H1 (cell line): Measurements from ENCODE around the gene COPZ2. TPM values are rescaled to one million over a fixed set of nuclear protein-coding genes. Genes with fewer than 3 reads are reported as not detected.

Experiments
- CTCF ChIA-PET: fragments of 300-600 bp; sonication (Branson Sonifier 250); formaldehyde crosslinking; loops from one replicate; lab custom pipeline; 2021; ENCODE audit not compliant: partially characterized antibody; lab: Charles Lee
- POLR2A ChIA-PET: fragments of 300-600 bp; sonication (Branson Sonifier 250); formaldehyde crosslinking; loops from one replicate; lab custom pipeline; 2021; ENCODE audit warnings: inconsistent platforms; ENCODE audit not compliant: partially characterized antibody; lab: Charles Lee
- DNase-seq, 2 experiments: peaks; one replicate each; pipeline versions ENCODE4 v3.0.0 to v3.0.0-alpha.2; 2010 to 2022; ENCODE audit warnings: low spot score in 2 of 2, low read depth in 1 of 2, mixed read lengths in 1 of 2
- FAIRE-seq: peaks from 2 replicates; lab custom pipeline; 2011; peaks lifted over from hg19 to GRCh38; lab: Jason Lieb, UNC
- H2AFZ ChIP-seq: 2 replicates; pipeline ENCODE4 v1.8.1; 2012; ENCODE audit warnings: low read length, inconsistent platforms
- H2AK5ac ChIP-seq: 2 replicates; pipeline ENCODE4 v1.6.1; 2013; ENCODE audit warnings: low read depth, low read length
- H2BK120ac ChIP-seq: replicated peaks from 2 replicates; pipeline ENCODE3; 2013; ENCODE audit warnings: low read depth, low read length, inconsistent platforms
- H2BK12ac ChIP-seq: 2 replicates; pipeline ENCODE4 v1.6.1; 2013; ENCODE audit warnings: low read depth, low read length
- H2BK15ac ChIP-seq: 2 replicates; pipeline ENCODE4 v1.6.1; 2013; ENCODE audit warnings: low read length
- H2BK20ac ChIP-seq: 2 replicates; pipeline ENCODE4 v1.6.1; 2013; ENCODE audit warnings: low read length
- H2BK5ac ChIP-seq: 2 replicates; pipeline ENCODE4 v1.6.1; 2013; ENCODE audit warnings: low read depth, low read length
- H3K14ac ChIP-seq: 2 replicates; pipeline ENCODE4 v1.6.1; 2013; ENCODE audit warnings: inconsistent platforms; ENCODE audit not compliant: insufficient read length
- H3K18ac ChIP-seq: 2 replicates; pipeline ENCODE4 v1.6.1; 2013; ENCODE audit warnings: low read length; ENCODE audit errors: extremely low read depth
- H3K23ac ChIP-seq: 2 replicates; pipeline ENCODE4 v1.6.1; 2013; ENCODE audit warnings: inconsistent platforms; ENCODE audit not compliant: insufficient read length
- H3K23me2 ChIP-seq: 2 replicates; pipeline ENCODE4 v1.6.1; 2013; ENCODE audit warnings: low read depth, low read length
- H3K27ac ChIP-seq: 2 replicates; pipeline ENCODE4 v1.6.1; 2011; ENCODE audit warnings: low read depth, low read length, inconsistent platforms
- H3K27me3 ChIP-seq, 4 experiments: replicated peaks in 1 of 4; 1 replicate in 1 of 4; 2 replicates in 3 of 4; pipeline versions ENCODE4 v1.6.1 to v1.8.1; 2011 to 2013; ENCODE audit warnings: low read length in 3 of 4, mild to moderate bottlenecking in 3 of 4, inconsistent platforms in 2 of 4, mixed read lengths in 2 of 4, moderate library complexity in 1 of 4; ENCODE audit not compliant: control insufficient read depth in 3 of 4, insufficient read depth in 3 of 4; ENCODE audit errors: extremely low read depth in 1 of 4
- H3K36me3 ChIP-seq, 4 experiments: 2 replicates each; pipeline versions ENCODE4 v1.6.1 to v1.8.1; 2011 to 2013; ENCODE audit warnings: mild to moderate bottlenecking in 4 of 4, low read length in 3 of 4, moderate library complexity in 2 of 4, control low read depth in 1 of 4, inconsistent platforms in 1 of 4; ENCODE audit not compliant: insufficient read depth in 4 of 4, control insufficient read depth in 2 of 4
- H3K4ac ChIP-seq: replicated peaks from 2 replicates; pipeline ENCODE3; 2013; ENCODE audit warnings: low read length, low read depth, mixed read lengths, inconsistent platforms; ENCODE audit not compliant: insufficient read length
- H3K4me1 ChIP-seq, 4 experiments: replicated peaks in 1 of 4; 1 replicate in 1 of 4; 2 replicates in 3 of 4; pipeline versions ENCODE4 v1.6.1 to v1.8.1; 2011 to 2013; ENCODE audit warnings: low read length in 3 of 4, inconsistent platforms in 2 of 4, mixed read lengths in 1 of 4; ENCODE audit not compliant: insufficient read depth in 4 of 4, control insufficient read depth in 3 of 4
- H3K4me2 ChIP-seq, 2 experiments: 2 replicates each; pipeline versions ENCODE4 v1.6.1 to v1.8.1; 2011 to 2013; ENCODE audit warnings: low read depth in 2 of 2, low read length in 2 of 2, control low read depth in 1 of 2, inconsistent platforms in 1 of 2, mild to moderate bottlenecking in 1 of 2; ENCODE audit not compliant: insufficient read depth in 1 of 2
- H3K4me3 ChIP-seq, 4 experiments: fragments of 200-600, 300-600 bp in 1 of 4; sonication (generic), shearing (Covaris generic), sonication (Bioruptor Twin) in 1 of 4; 2 replicates each; pipeline versions ENCODE4 v1.5.1 to v1.8.1; 2011 to 2016; ENCODE audit warnings: low read length in 4 of 4, low read depth in 3 of 4, control low read depth in 2 of 4, inconsistent platforms in 2 of 4, mild to moderate bottlenecking in 2 of 4, mixed read lengths in 1 of 4, moderate library complexity in 1 of 4; ENCODE audit not compliant: insufficient read depth in 2 of 4; ENCODE audit errors: extremely low read depth in 1 of 4
- H3K56ac ChIP-seq: replicated peaks from 2 replicates; pipeline ENCODE3; 2013; ENCODE audit warnings: low read depth, mild to moderate bottlenecking, mixed read lengths, low read length, inconsistent platforms; ENCODE audit not compliant: insufficient read length
- H3K79me1 ChIP-seq: 2 replicates; pipeline ENCODE4 v1.6.1; 2013; ENCODE audit warnings: low read depth, low read length, control low read depth
- H3K79me2 ChIP-seq, 2 experiments: 2 replicates each; pipeline versions ENCODE4 v1.6.1 to v1.8.1; 2012 to 2013; ENCODE audit warnings: low read length in 2 of 2, mild to moderate bottlenecking in 2 of 2, inconsistent platforms in 1 of 2; ENCODE audit not compliant: insufficient read depth in 2 of 2, control insufficient read depth in 1 of 2
- H3K9ac ChIP-seq, 4 experiments: replicated peaks in 1 of 4; 1 replicate in 1 of 4; 2 replicates in 3 of 4; pipeline versions ENCODE4 v1.6.1 to v1.8.1; 2011 to 2013; ENCODE audit warnings: low read depth in 3 of 4, low read length in 3 of 4, control low read depth in 2 of 4, mild to moderate bottlenecking in 2 of 4, moderate library complexity in 2 of 4, inconsistent platforms in 1 of 4; ENCODE audit errors: extremely low read depth in 1 of 4
- H3K9me3 ChIP-seq, 2 experiments: 2 replicates each; pipeline versions ENCODE4 v1.6.1 to v1.8.1; 2012 to 2013; ENCODE audit warnings: mild to moderate bottlenecking in 2 of 2, moderate library complexity in 2 of 2, control low read depth in 1 of 2, inconsistent platforms in 1 of 2, low read depth in 1 of 2, low read length in 1 of 2, mixed read lengths in 1 of 2; ENCODE audit not compliant: insufficient read depth in 2 of 2
- H4K20me1 ChIP-seq, 2 experiments: replicated peaks in 1 of 2; 2 replicates each; pipeline versions ENCODE3 to v1.8.1; 2011 to 2013; ENCODE audit warnings: inconsistent platforms in 2 of 2, low read length in 2 of 2, mild to moderate bottlenecking in 1 of 2; ENCODE audit not compliant: insufficient read depth in 2 of 2, control insufficient read depth in 1 of 2
- H4K5ac ChIP-seq: 2 replicates; pipeline ENCODE4 v1.6.1; 2013; ENCODE audit warnings: low read length, low read depth, mixed read lengths, inconsistent platforms; ENCODE audit not compliant: insufficient read length
- H4K8ac ChIP-seq: 2 replicates; pipeline ENCODE4 v1.8.0; 2013; ENCODE audit warnings: mild to moderate bottlenecking, moderate library complexity, low read length, inconsistent platforms; ENCODE audit not compliant: insufficient read depth; ENCODE audit errors: extremely low read depth
- H4K91ac ChIP-seq: replicated peaks from 2 replicates; pipeline ENCODE3; 2013; ENCODE audit warnings: low read length, mixed read lengths, inconsistent platforms; ENCODE audit not compliant: insufficient read length
- CHD2 ChIP-seq: IDR thresholded peaks from 2 replicates; pipeline ENCODE4 v1.6.1; 2012; ENCODE audit warnings: low read length, improper control_type of control experiment
- HDAC2 ChIP-seq, 2 experiments: fragments of 300-600 bp in 1 of 2; sonication (generic) in 1 of 2; IDR thresholded peaks; 2 replicates each; pipeline ENCODE4 v1.6.1; 2011 to 2012; ENCODE audit warnings: low read depth in 2 of 2, low read length in 2 of 2, mild to moderate bottlenecking in 2 of 2, moderate library complexity in 2 of 2, borderline replicate concordance in 1 of 2, inconsistent platforms in 1 of 2
- JUND ChIP-seq: IDR thresholded peaks from 2 replicates; pipeline ENCODE4 v1.6.1; 2011; ENCODE audit warnings: mild to moderate bottlenecking, improper control_type of control experiment, low read length
- KDM1A ChIP-seq: fragments of 200-600, 300-600 bp; sonication (generic); IDR thresholded peaks from 2 replicates; pipeline ENCODE4 v1.7.1; 2016; ENCODE audit warnings: mild to moderate bottlenecking, low read length, borderline replicate concordance
- SIX5 ChIP-seq: IDR thresholded peaks from 2 replicates; pipeline ENCODE4 v1.6.1; 2011; ENCODE audit warnings: mild to moderate bottlenecking, low read depth, low read length
- ZNF274 ChIP-seq: IDR thresholded peaks from 2 replicates; pipeline ENCODE4 v1.7.0; 2012; ENCODE audit warnings: low read length, borderline replicate concordance; ENCODE audit errors: extremely low read depth
- WGBS, 2 experiments: shearing (Covaris generic) in 1 of 2; methylation state at CpG; one replicate each; pipeline versions ENCODE4 v1.1.6 to v1.1.7; 2013 to 2015; ENCODE audit warnings: low lambda C conversion rate in 2 of 2, mixed read lengths in 2 of 2, inconsistent platforms in 1 of 2, low coverage in 1 of 2, missing lambda C conversion rate in 1 of 2; ENCODE audit not compliant: insufficient replicate concordance in 2 of 2, insufficient coverage in 1 of 2, insufficient read length in 1 of 2; ENCODE audit errors: extremely low coverage in 1 of 2, missing lambda C conversion rate in 1 of 2; 5-methylcytosine and 5-hydroxymethylcytosine counted together
- polyA plus RNA-seq, 7 experiments: library from polyadenylated mRNA; depleted of rRNA in 3 of 7; stranded (reverse) in 5 of 7; unstranded in 2 of 7; fragments of >200 nt in 5 of 7; fragments of 200-250 nt in 2 of 7; gene quantifications; 1 replicate in 5 of 7; 2 replicates in 1 of 7; 4 replicates in 1 of 7; pipeline versions ENCODE4 v1.2.1 to v1.2.3, GENCODE V29; 2011 to 2013; ENCODE audit warnings: missing spikeins in 2 of 7, mixed read lengths in 2 of 7
- total RNA-seq: library from RNA; stranded (reverse); fragmentation: NEBNext Ultra II Directional; extraction: Animal tissue kit (Norgen Biotek cat#: 25700); gene quantifications from 2 replicates; pipeline ENCODE4 v1.2.1, GENCODE V29; 2021
- TF ChIP-seq, protein P1 (sequence below): IDR thresholded peaks from 2 replicates; pipeline ENCODE4 v1.6.1; 2011; ENCODE audit warnings: low read length, improper control_type of control experiment

Gene COPZ2
- total and polyA plus RNA-seq, 2 of the 8 experiments (the other 6 are each of a cell fraction or from before 2014, with no cell fraction given) = 0.24 TPM; not detected in 1

DNA sequence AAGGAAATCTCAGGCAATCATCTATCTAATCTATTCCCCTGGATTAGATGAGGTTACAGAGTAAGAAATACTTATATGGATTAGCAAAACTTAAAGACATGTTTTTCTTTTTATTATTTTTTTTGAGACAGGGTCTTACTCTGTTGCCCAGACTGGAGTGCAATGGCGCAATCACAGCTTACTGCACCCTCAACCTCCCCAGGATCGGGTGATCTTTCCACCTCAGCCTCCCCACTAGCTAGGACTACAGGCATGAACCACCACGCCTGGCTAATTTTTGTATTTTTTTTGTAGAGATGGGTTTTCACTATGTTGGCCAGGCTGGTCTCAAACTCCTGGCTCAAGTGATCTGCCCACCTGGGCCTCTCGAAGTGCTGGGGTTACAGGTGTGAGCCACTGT, 7.3 kb upstream of the COPZ2 start:
- DNase-seq = no peak
- Histone ChIP-seq H3K9me3 (no peaks in the 10 kb centered on the region), H3K56ac (no peak overlapping the region), H3K36me3 (no peaks in the 10 kb centered on the region), H2BK5ac (no peak overlapping the region), H4K20me1 (peaks cover 0 to 3% of the 10 kb centered on the region in 2 experiments), H3K4ac (no peak overlapping the region), H3K4me3 (no peak overlapping the region), H4K8ac (no peak overlapping the region), H3K23ac (no peak overlapping the region), H3K27me3 (no peaks in the 10 kb centered on the region), H3K4me1 (peaks cover 0 to 7% (median 3%) of the 10 kb centered on the region in 4 experiments; a peak in 3 of 7 replicates), H3K14ac (no peak overlapping the region), H3K27ac (no peak overlapping the region), H3K23me2 (peaks cover 10% of the 10 kb centered on the region), H3K79me1 (no peaks in the 10 kb centered on the region), H3K79me2 (peaks cover 0 to 24% of the 10 kb centered on the region in 2 experiments; a peak in 2 of 4 replicates), H2AK5ac (no peak overlapping the region), H4K5ac (no peak overlapping the region), H2BK120ac (no peak overlapping the region), H3K4me2 (no peak overlapping the region), H3K9ac (no peak overlapping the region), H3K18ac (no peak overlapping the region), H2BK12ac (no peak overlapping the region), H4K91ac (no peak overlapping the region), H2BK20ac (no peak overlapping the region), H2BK15ac (no peak overlapping the region), H2AFZ (no peak overlapping the region)
- FAIRE-seq = no peak
- 81% methylated on average over 4 of the region's 4 CpGs; no CpG with 5 or more reads in 1 of the 2 experiments for WGBS, 2 experiments
- CTCF ChIA-PET = interaction anchor here (0.7 to 10.5 kb wide), 10 partner anchors 10 to 90 kb away, joined by 3 to 111 read pairs (median 7); no protein-coding TSS in a partner anchor
- POLR2A ChIA-PET = interaction anchor here (0.9 to 41.8 kb wide), 5 partner anchors 7 to 66 kb away, joined by 3 to 1227 read pairs (median 6); partner anchors contain the start of genes COPZ2 and NFE2L1
- no peak for TF ChIP-seq KDM1A
- TF ChIP-seq CHD2 = no peak
- TF ChIP-seq, protein P1, sequence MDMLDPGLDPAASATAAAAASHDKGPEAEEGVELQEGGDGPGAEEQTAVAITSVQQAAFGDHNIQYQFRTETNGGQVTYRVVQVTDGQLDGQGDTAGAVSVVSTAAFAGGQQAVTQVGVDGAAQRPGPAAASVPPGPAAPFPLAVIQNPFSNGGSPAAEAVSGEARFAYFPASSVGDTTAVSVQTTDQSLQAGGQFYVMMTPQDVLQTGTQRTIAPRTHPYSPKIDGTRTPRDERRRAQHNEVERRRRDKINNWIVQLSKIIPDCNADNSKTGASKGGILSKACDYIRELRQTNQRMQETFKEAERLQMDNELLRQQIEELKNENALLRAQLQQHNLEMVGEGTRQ = no peak
- no peak for TF ChIP-seq ZNF274
- no peak for TF ChIP-seq JUND
- TF ChIP-seq HDAC2 (IDR thresholded peaks at IDR 0.05; ENCODE audit: borderline replicate concordance in 1 of 2, low read depth in 2 of 2, low read length in 2 of 2) = no peak
- no peak for TF ChIP-seq SIX5
